Lower leg skin (tissue), 3 donors: Measurements from ENCODE around the gene VAX1.

ENCODE experiments used
- CTCF ChIP-seq, 3 donors: fragments of 450-650 bp; IDR thresholded peaks; one replicate each; pipeline ENCODE4 v1.5.1; 2016; ENCODE audit warnings: antibody characterized with exemption in 3 of 3, mild to moderate bottlenecking in 3 of 3, moderate library complexity in 2 of 3
- POLR2A ChIP-seq, 2 donors: fragments of 450-650 bp; IDR thresholded peaks; one replicate each; pipeline ENCODE4 v1.6.1; 2016 to 2017; ENCODE audit warnings: antibody characterized with exemption in 2 of 2, mild to moderate bottlenecking in 1 of 2, moderate library complexity in 1 of 2

- TF ChIP-seq CTCF (IDR thresholded peaks at IDR 0.05) (no peak), POLR2A (IDR thresholded peaks at IDR 0.05) (no peak)
Measured at GRCh38 chr10:117137031-117137910, 799 bp downstream of the VAX1 start.
